Measurements from ENCODE around the gene IGF2. TPM values are rescaled to one million over a fixed set of nuclear protein-coding genes. Genes with fewer than 3 reads are reported as not detected.
A peak's percentile ranks its signal among the peaks of the same experiment; 100 is the strongest.

IGF2 gene
- polyA plus RNA-seq, 1 donor (not counting 4 experiments of a cell fraction or from before 2014, with no cell fraction given), result not detected

DNA sequence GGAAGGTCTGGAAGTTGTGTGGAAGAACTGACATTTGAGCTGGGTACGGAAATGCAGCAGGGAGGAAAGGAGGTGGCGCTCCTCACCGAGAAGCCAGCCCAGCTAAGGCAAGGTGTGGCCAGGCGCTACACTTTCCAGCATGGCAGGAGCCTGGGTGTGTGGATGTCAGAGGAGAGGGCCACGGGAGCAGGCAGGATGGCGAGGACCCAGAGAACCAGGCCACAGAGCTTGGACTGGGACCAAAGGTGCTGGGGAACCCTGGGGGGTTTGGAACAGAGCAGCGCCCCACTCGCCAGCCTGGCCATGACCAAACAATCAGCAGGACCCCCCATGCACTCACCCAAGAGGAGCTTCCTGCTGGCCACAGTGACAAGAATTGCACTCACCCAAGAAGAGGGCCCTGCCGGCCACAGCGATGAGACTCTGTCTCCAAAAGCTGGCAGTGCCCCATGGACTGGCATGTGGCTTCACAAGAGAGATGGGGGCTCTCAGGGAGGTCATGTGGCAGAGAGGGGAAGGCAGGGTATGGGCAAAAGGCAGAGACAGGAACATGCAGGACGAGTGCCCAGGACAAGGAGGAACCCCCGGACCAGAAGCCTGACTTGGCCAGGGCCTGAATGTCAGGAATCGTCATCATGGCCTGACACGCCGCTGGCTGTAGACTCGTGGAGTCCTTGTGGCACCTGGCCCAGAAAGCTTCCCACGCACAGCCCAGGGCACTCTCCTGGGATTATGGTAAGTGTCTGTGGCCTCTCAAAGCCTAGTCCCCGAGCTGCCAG, 45.4 kb downstream of the IGF2 start:
- Histone ChIP-seq H3K36me3 (ENCODE audit: control insufficient read depth in 2 of 2, extremely low read depth in 1 of 2, insufficient read depth in 2 of 2, low read length in 2 of 2) (no peaks in the 10 kb centered on the region), H3K27me3 (ENCODE audit: control insufficient read depth, extremely low read depth, insufficient read depth, low read length) (peaks cover 67% of the 10 kb centered on the region), H3K9me1 (ENCODE audit: control insufficient read depth, extremely low read depth, insufficient read depth, low read length) (no peaks in the 10 kb centered on the region), H3K27ac (ENCODE audit: control insufficient read depth, insufficient read depth, low read length) (no peak overlapping the region), H3K4me2 (ENCODE audit: control insufficient read depth, extremely low read depth, insufficient read depth, low read depth, low read length) (no peak overlapping the region), H3K4me1 (ENCODE audit: control insufficient read depth, extremely low read depth, insufficient read depth, low read length) (peaks cover 16% of the 10 kb centered on the region), H4K20me1 (ENCODE audit: control insufficient read depth, extremely low read depth, insufficient read depth, low read length) (peaks cover 5% of the 10 kb centered on the region), H3K9ac (ENCODE audit: control insufficient read depth, extremely low read depth, insufficient read depth, low read length) (no peak overlapping the region), H3K4me3 (ENCODE audit: control insufficient read depth in 2 of 3, extremely low read depth in 1 of 3, insufficient read depth in 2 of 3, low read depth in 1 of 3, low read length in 3 of 3) (no peak overlapping the region), H3K79me2 (ENCODE audit: control insufficient read depth, insufficient read depth, low read length) (no peaks in the 10 kb centered on the region), H3K9me3 (ENCODE audit: control insufficient read depth, low read depth, low read length) (no peaks in the 10 kb centered on the region), H2AFZ (ENCODE audit: control insufficient read depth, low read length) (no peak overlapping the region)
- dilution Hi-C loops (cut with MboI; ENCODE audit: extremely low pct_ligation_motif_present, low sequenced_read_pairs), result no loop called here
- DNase-seq (ENCODE audit: low read depth, low spot score), result no peak
- no peak for FAIRE-seq
- TF ChIP-seq EZH2 (IDR thresholded peaks at IDR 0.05; ENCODE audit: low read length), result no peak
- TF ChIP-seq, protein P1, sequence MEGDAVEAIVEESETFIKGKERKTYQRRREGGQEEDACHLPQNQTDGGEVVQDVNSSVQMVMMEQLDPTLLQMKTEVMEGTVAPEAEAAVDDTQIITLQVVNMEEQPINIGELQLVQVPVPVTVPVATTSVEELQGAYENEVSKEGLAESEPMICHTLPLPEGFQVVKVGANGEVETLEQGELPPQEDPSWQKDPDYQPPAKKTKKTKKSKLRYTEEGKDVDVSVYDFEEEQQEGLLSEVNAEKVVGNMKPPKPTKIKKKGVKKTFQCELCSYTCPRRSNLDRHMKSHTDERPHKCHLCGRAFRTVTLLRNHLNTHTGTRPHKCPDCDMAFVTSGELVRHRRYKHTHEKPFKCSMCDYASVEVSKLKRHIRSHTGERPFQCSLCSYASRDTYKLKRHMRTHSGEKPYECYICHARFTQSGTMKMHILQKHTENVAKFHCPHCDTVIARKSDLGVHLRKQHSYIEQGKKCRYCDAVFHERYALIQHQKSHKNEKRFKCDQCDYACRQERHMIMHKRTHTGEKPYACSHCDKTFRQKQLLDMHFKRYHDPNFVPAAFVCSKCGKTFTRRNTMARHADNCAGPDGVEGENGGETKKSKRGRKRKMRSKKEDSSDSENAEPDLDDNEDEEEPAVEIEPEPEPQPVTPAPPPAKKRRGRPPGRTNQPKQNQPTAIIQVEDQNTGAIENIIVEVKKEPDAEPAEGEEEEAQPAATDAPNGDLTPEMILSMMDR (optimal IDR thresholded peaks at IDR 0.05 in 1 of 3, IDR thresholded peaks at IDR 0.05 in 1 of 3, conservative IDR thresholded peaks at IDR 0.05 in 1 of 3; ENCODE audit: extremely low read depth in 1 of 3, insufficient read depth in 2 of 3, low read length in 3 of 3), result no peak

DNA sequence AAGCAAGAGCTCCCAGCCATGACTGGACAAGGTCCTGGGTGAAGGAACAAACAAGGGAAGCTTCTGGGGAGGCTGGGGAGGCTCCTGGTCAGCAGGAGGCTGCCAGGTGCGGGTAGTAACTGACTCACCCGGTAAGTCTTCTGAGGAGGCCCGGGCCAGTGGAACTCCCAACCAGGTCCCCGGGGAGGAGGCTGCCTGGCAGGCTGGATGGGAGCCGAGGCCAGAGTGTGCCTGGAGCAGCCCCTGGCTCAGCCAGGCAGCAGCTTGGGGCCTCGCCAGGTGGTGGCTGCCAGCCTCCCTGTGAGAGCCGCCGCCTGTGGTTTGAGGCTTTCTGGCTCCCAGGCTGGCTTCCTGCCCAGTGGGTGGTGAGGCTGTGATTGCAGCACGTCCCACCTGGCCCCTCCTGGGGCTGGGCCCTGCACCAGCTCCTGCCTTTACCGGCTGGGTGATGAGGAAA, 46.2 kb downstream of the IGF2 start:
- TF ChIP-seq, protein P1 (optimal IDR thresholded peaks at IDR 0.05 in 1 of 3, IDR thresholded peaks at IDR 0.05 in 1 of 3, conservative IDR thresholded peaks at IDR 0.05 in 1 of 3; ENCODE audit: extremely low read depth in 1 of 3, insufficient read depth in 2 of 3, low read length in 3 of 3), result no peak
- no peak for TF ChIP-seq EZH2 (IDR thresholded peaks at IDR 0.05; ENCODE audit: low read length)
- Histone ChIP-seq H3K79me2 (ENCODE audit: control insufficient read depth, insufficient read depth, low read length) (no peaks in the 10 kb centered on the region), H3K4me1 (ENCODE audit: control insufficient read depth, extremely low read depth, insufficient read depth, low read length) (peaks cover 16% of the 10 kb centered on the region), H3K9me1 (ENCODE audit: control insufficient read depth, extremely low read depth, insufficient read depth, low read length) (no peaks in the 10 kb centered on the region), H2AFZ (ENCODE audit: control insufficient read depth, low read length) (no peak overlapping the region), H3K36me3 (ENCODE audit: control insufficient read depth in 2 of 2, extremely low read depth in 1 of 2, insufficient read depth in 2 of 2, low read length in 2 of 2) (no peaks in the 10 kb centered on the region), H3K9me3 (ENCODE audit: control insufficient read depth, low read depth, low read length) (no peaks in the 10 kb centered on the region), H3K27ac (ENCODE audit: control insufficient read depth, insufficient read depth, low read length) (no peak overlapping the region), H3K27me3 (ENCODE audit: control insufficient read depth, extremely low read depth, insufficient read depth, low read length) (peaks cover 64% of the 10 kb centered on the region), H3K4me2 (ENCODE audit: control insufficient read depth, extremely low read depth, insufficient read depth, low read depth, low read length) (peak overlapping the region; percentile 23), H3K9ac (ENCODE audit: control insufficient read depth, extremely low read depth, insufficient read depth, low read length) (no peak overlapping the region), H3K4me3 (ENCODE audit: control insufficient read depth in 2 of 3, extremely low read depth in 1 of 3, insufficient read depth in 2 of 3, low read depth in 1 of 3, low read length in 3 of 3) (no peak overlapping the region), H4K20me1 (ENCODE audit: control insufficient read depth, extremely low read depth, insufficient read depth, low read length) (peaks cover 5% of the 10 kb centered on the region)
- FAIRE-seq (peak; percentile 46), DNase-seq (ENCODE audit: low read depth, low spot score) (peak; percentile 58)
- dilution Hi-C loops (cut with MboI; ENCODE audit: extremely low pct_ligation_motif_present, low sequenced_read_pairs), result no loop called here
